A549 (cell line): ENCODE measurements around the gene KCNF1. TPM values are rescaled to one million over a fixed set of nuclear protein-coding genes. Genes with fewer than 3 reads are reported as not detected.

Experiments used
- ATAC-seq, 2 experiments: fragments of 200-7000 bp in 1 of 2; fragments of >200 bp in 1 of 2; cut with Nextera tagmentation in 1 of 2; cut with Tn5 transposase in 1 of 2; 3 replicates each; pipeline versions ENCODE4 v1.8.0 to v1.9.1; 2018 to 2020; ENCODE audit warnings: mild to moderate bottlenecking in 1 of 2, moderate library complexity in 1 of 2
- CTCF ChIA-PET: fragments of 300-600 bp; sonication (Branson Sonifier 250); formaldehyde crosslinking; extraction: SDS; loops from one replicate; lab custom pipeline; 2021; ENCODE audit warnings: antibody characterized with exemption, inconsistent platforms; lab: Yijun Ruan, JAX
- POLR2A ChIA-PET: fragments of 350-600 bp; formaldehyde crosslinking; extraction: SDS; loops from one replicate; lab custom pipeline; 2021; ENCODE audit warnings: antibody characterized with exemption, inconsistent platforms; lab: Yijun Ruan, JAX
- DNase-seq, 2 experiments: peaks; one replicate each; pipeline versions ENCODE4 v3.0.0 to v3.0.0-alpha.2; 2011 to 2016; ENCODE audit warnings: low read depth in 1 of 2, low spot score in 1 of 2
- FAIRE-seq: peaks from 2 replicates; lab custom pipeline; 2011; peaks lifted over from hg19 to GRCh38; lab: Jason Lieb, UNC
- H3K27ac ChIP-seq, 2 experiments: fragments of >200 bp; sonication (Bioruptor Twin); formaldehyde crosslinking; 3 replicates each; pipeline ENCODE4 v1.5.1; 2016 to 2017
- H3K4me1 ChIP-seq: fragments of >200 bp; sonication (Bioruptor Twin); formaldehyde crosslinking; 3 replicates; pipeline ENCODE4 v1.6.1; 2016
- H3K4me2 ChIP-seq: fragments of >200 bp; sonication (Bioruptor Twin); formaldehyde crosslinking; 3 replicates; pipeline ENCODE4 v1.6.1; 2016
- H3K4me3 ChIP-seq: fragments of >200 bp; sonication (Bioruptor Twin); formaldehyde crosslinking; 3 replicates; pipeline ENCODE4 v1.5.1; 2016
- H3K9me3 ChIP-seq: fragments of >200 bp; sonication (Bioruptor Twin); formaldehyde crosslinking; 3 replicates; pipeline ENCODE4 v1.6.1; 2016
- CBX2 ChIP-seq: fragments of 200-600 bp; sonication (generic); IDR thresholded peaks from 2 replicates; pipeline ENCODE4 v1.6.1; 2016; ENCODE audit warnings: low read depth, mild to moderate bottlenecking, borderline replicate concordance
- CEBPB ChIP-seq, 2 experiments: fragments of >200 bp in 1 of 2; sonication (Bioruptor Twin) in 1 of 2; formaldehyde crosslinking in 1 of 2; IDR thresholded peaks; 2 replicates each; pipeline ENCODE4 v1.6.1; 2012 to 2016
- CHD2 ChIP-seq: fragments of 150-350 bp; IDR thresholded peaks from 2 replicates; pipeline ENCODE4 v1.6.1; 2014; ENCODE audit warnings: low read length; ENCODE audit not compliant: partially characterized antibody
- FOXS1 ChIP-seq: fragments of 250-450 bp; sonication (Bioruptor Pico); IDR thresholded peaks from 2 replicates; pipeline ENCODE4 v1.5.0; 2020; ENCODE audit warnings: mild to moderate bottlenecking, moderate library complexity
- HDAC2 ChIP-seq: fragments of 200-600 bp; sonication (generic); IDR thresholded peaks from 2 replicates; pipeline ENCODE4 v1.6.1; 2016
- HOXA7 ChIP-seq: fragments of 250-450 bp; sonication (Bioruptor Pico); IDR thresholded peaks from 2 replicates; pipeline ENCODE4 v1.5.0; 2020; ENCODE audit warnings: mild to moderate bottlenecking, moderate library complexity
- HOXB13 ChIP-seq: fragments of 250-450 bp; sonication (Bioruptor Pico); IDR thresholded peaks from 2 replicates; pipeline ENCODE4 v1.5.0; 2020; ENCODE audit warnings: low read depth, mild to moderate bottlenecking, moderate library complexity
- JUNB ChIP-seq: fragments of >200 bp; sonication (Bioruptor Twin); formaldehyde crosslinking; IDR thresholded peaks from 2 replicates; pipeline ENCODE4 v1.6.1; 2016
- MAFK ChIP-seq: fragments of 450-650 bp; IDR thresholded peaks from 2 replicates; pipeline ENCODE4 v1.6.1; 2014; ENCODE audit not compliant: partially characterized antibody
- POLR2A ChIP-seq: IDR thresholded peaks from 2 replicates; pipeline ENCODE4 v1.6.1; 2012; ENCODE audit warnings: mild to moderate bottlenecking, low read length
- RARB ChIP-seq: fragments of 250-450 bp; sonication (Bioruptor Pico); IDR thresholded peaks from 2 replicates; pipeline ENCODE4 v1.8.0; 2021; ENCODE audit warnings: mild to moderate bottlenecking, moderate library complexity
- RFX5 ChIP-seq: fragments of 450-650 bp; IDR thresholded peaks from 2 replicates; pipeline ENCODE4 v1.7.1; 2014; ENCODE audit warnings: antibody characterized with exemption, mild to moderate bottlenecking, moderate library complexity
- RNF2 ChIP-seq: fragments of 200-600 bp; sonication (generic); IDR thresholded peaks from 2 replicates; pipeline ENCODE4 v1.6.1; 2016; ENCODE audit warnings: low read depth, mild to moderate bottlenecking, antibody characterized with exemption, moderate library complexity, borderline replicate concordance
- SREBF2 ChIP-seq: fragments of 450-650 bp; IDR thresholded peaks from 2 replicates; pipeline ENCODE4 v1.6.1; 2014; ENCODE audit warnings: mild to moderate bottlenecking, moderate library complexity
- USF2 ChIP-seq: fragments of 450-650 bp; IDR thresholded peaks from 2 replicates; pipeline ENCODE4 v1.6.1; 2014; ENCODE audit warnings: antibody characterized with exemption
- ZC3H11A ChIP-seq: fragments of 450-650 bp; IDR thresholded peaks from 2 replicates; pipeline ENCODE4 v1.6.1; 2014; ENCODE audit warnings: antibody characterized with exemption, mild to moderate bottlenecking
- ZSCAN20 ChIP-seq: fragments of 250-450 bp; sonication (Bioruptor Pico); IDR thresholded peaks from 2 replicates; pipeline ENCODE4 v1.8.0; 2022; ENCODE audit warnings: mild to moderate bottlenecking, moderate library complexity
- WGBS: methylation state at CpG from one replicate; pipeline ENCODE4 v1.1.6; 2017; ENCODE audit errors: missing lambda C conversion rate; 5-methylcytosine and 5-hydroxymethylcytosine counted together
- polyA plus RNA-seq, 4 experiments: library from polyadenylated mRNA; depleted of rRNA in 3 of 4; stranded (reverse); fragments of >200 nt; fragmentation: RNase III in 1 of 4; extraction: RNeasy Plus Mini Kit Qiagen cat#74134 plus additional on column Dnase treatment in 1 of 4; gene quantifications; 2 replicates in 3 of 4; 3 replicates in 1 of 4; pipeline ENCODE4 v1.2.3, GENCODE V29; 2011 to 2017

Gene KCNF1
- polyA plus RNA-seq, 2 of the 4 experiments (the other 2 are of a cell fraction) = 3.7 to 4.4 TPM

- 11% methylated on average over 1 of the region's 1 CpG for WGBS
These were observed 38.1 kb downstream of the KCNF1 start for GRCh38 chr2:10949835-10950234.

GRCh38 chr2:10951558-10952414 is 40.1 kb downstream of the KCNF1 start:
- H3K4me1 ChIP-seq = peaks cover 5% of the 10 kb centered on the region; the same call in 1 of the 3 replicates
- H3K4me2 ChIP-seq = no peak overlapping the region
- no peak overlapping the region for H3K4me3 ChIP-seq
- FAIRE-seq = no peak
- no peak for DNase-seq
- TF ChIP-seq CHD2 (no peak), ZSCAN20 (no peak), POLR2A (no peak), HOXA7 (CRISPR knock-in tag) (no peak), CBX2 (no peak), RFX5 (no peak)
- WGBS = 58% methylated on average over 9 of the region's 9 CpGs
- H3K27ac ChIP-seq = no peak overlapping the region
- POLR2A ChIA-PET = no interaction called here
- ATAC-seq = no peak
- peaks cover 10% of the 10 kb centered on the region; the same call in 2 of the 3 replicates for H3K9me3 ChIP-seq
- CTCF ChIA-PET = interaction anchor here (0.5 to 1.2 kb wide), 5 partner anchors 31 to 679 kb away, joined by 3 to 5 read pairs (median 3); no protein-coding TSS in a partner anchor

More at GRCh38 chr2:10949835-10950234, 38.1 kb downstream of the KCNF1 start:
- no peak for DNase-seq
- CTCF ChIA-PET = interaction anchor here (1.2 kb wide), 1 partner anchor 21 kb away, joined by 3 read pairs; no protein-coding TSS in a partner anchor
- Histone ChIP-seq H3K4me3 (no peak overlapping the region), H3K9me3 (peaks cover 10% of the 10 kb centered on the region; the same call in 2 of the 3 replicates), H3K4me2 (no peak overlapping the region), H3K4me1 (peaks cover 5% of the 10 kb centered on the region; the same call in 1 of the 3 replicates), H3K27ac (no peak overlapping the region)
- POLR2A ChIA-PET = no interaction called here
- no peak for FAIRE-seq
- no peak for ATAC-seq
- no peak for TF ChIP-seq FOXS1
- no peak for TF ChIP-seq JUNB
- TF ChIP-seq SREBF2 = no peak
- TF ChIP-seq MAFK = no peak
- no peak for TF ChIP-seq RNF2
- no peak for TF ChIP-seq RARB (CRISPR knock-in tag)
- no peak for TF ChIP-seq HDAC2

- no peak for ATAC-seq
- no peak overlapping the region for H3K4me3 ChIP-seq
- POLR2A ChIA-PET = no interaction called here
- DNase-seq = no peak
- CTCF ChIA-PET = interaction anchor here (0.9 to 1.9 kb wide), 2 partner anchors 122 to 170 kb away, joined by 3 to 5 read pairs; no protein-coding TSS in a partner anchor
- no peak for TF ChIP-seq HOXB13 (CRISPR knock-in tag)
- no peak for TF ChIP-seq USF2
- TF ChIP-seq ZSCAN20 = no peak
- no peak for TF ChIP-seq ZC3H11A
- no peak for TF ChIP-seq CEBPB (IDR thresholded peaks at IDR 0.05)
- no peak for FAIRE-seq
- 89% methylated on average over 2 of the region's 2 CpGs for WGBS
- H3K27ac ChIP-seq = no peak overlapping the region
- H3K4me1 ChIP-seq = no peaks in the 10 kb centered on the region
- peaks cover 10% of the 10 kb centered on the region; the same call in 2 of the 3 replicates for H3K9me3 ChIP-seq
- H3K4me2 ChIP-seq = no peak overlapping the region
These were observed 42.7 kb downstream of the KCNF1 start for GRCh38 chr2:10954416-10954815.
